ENCODE measurements around the gene PDAP1.

- TF ChIP-seq CTCF (IDR thresholded peaks at IDR 0.05) (no peak), POLR2AphosphoS5 (IDR thresholded peaks at IDR 0.05; ENCODE audit: low read depth, low read length) (no peak), REST (IDR thresholded peaks at IDR 0.05; ENCODE audit: insufficient read depth in 1 of 2, low read depth in 2 of 2, low read length in 1 of 2) (no peak)
These were observed 24.5 kb downstream of the PDAP1 start for GRCh38 chr7:99383791-99384370.
